NCI-H2081 treated with DMSO at 0.1 percent for 48 hours (cell line): ENCODE measurements around the gene TMCC2.
"Not testable (repeated sequence)": the region's sequence is repeated elsewhere in the genome, so short reads cannot be mapped to it uniquely, and the experiment has no call there.

Experiments used
- DNase-seq: peaks from one replicate; lab custom pipeline; 2025; lab: John Stamatoyannopoulos, UW

Gene TMCC2

GRCh38 chr1:205214756-205215155 lies 13.0 kb upstream of the TMCC2 start:
- no peak for DNase-seq

- DNase-seq, result no peak
These were observed 11.2 kb upstream of the TMCC2 start for GRCh38 chr1:205216588-205216987.

GRCh38 chr1:205217418-205217817 lies 10.3 kb upstream of the TMCC2 start:
- DNase-seq, result no peak

- DNase-seq, result no peak
These were observed 7.3 kb upstream of the TMCC2 start for GRCh38 chr1:205220421-205220820.

GRCh38 chr1:205224736-205225135 lies 3.0 kb upstream of the TMCC2 start:
- DNase-seq, result peak; percentile 69

- no peak for DNase-seq
These were observed 1.6 kb upstream of the TMCC2 start for GRCh38 chr1:205225901-205226765.

- DNase-seq, result no peak
These were observed 720 bp upstream of the TMCC2 start for GRCh38 chr1:205226868-205227583.

- DNase-seq, result no peak
These were observed 361 bp downstream of the TMCC2 start for GRCh38 chr1:205228093-205228521.

- peak; percentile 56 for DNase-seq
These were observed 1.7 kb downstream of the TMCC2 start for GRCh38 chr1:205229399-205229871.

- DNase-seq, result no peak
These were observed 2.4 kb downstream of the TMCC2 start for GRCh38 chr1:205229916-205230700.

- DNase-seq, result no peak
These were observed 3.2 kb downstream of the TMCC2 start for GRCh38 chr1:205230982-205231381.

GRCh38 chr1:205232127-205232820 lies 4.5 kb downstream of the TMCC2 start:
- no peak for DNase-seq

GRCh38 chr1:205232945-205233397 lies 5.2 kb downstream of the TMCC2 start:
- no peak for DNase-seq

GRCh38 chr1:205233986-205234385 lies 6.2 kb downstream of the TMCC2 start:
- DNase-seq, result not testable (repeated sequence)

GRCh38 chr1:205235951-205236350 lies 8.2 kb downstream of the TMCC2 start:
- no peak for DNase-seq

GRCh38 chr1:205236526-205236925 lies 8.8 kb downstream of the TMCC2 start:
- DNase-seq, result no peak

GRCh38 chr1:205236951-205237475 lies 9.3 kb downstream of the TMCC2 start:
- DNase-seq, result no peak

- DNase-seq, result no peak
These were observed 10.1 kb downstream of the TMCC2 start for GRCh38 chr1:205237526-205238484.

GRCh38 chr1:205239078-205239477 lies 11.3 kb downstream of the TMCC2 start:
- DNase-seq, result no peak

GRCh38 chr1:205240118-205240517 lies 12.4 kb downstream of the TMCC2 start:
- DNase-seq, result no peak
